Measurements from ENCODE around the gene OR4K15.
"Not testable (repeated sequence)": the region's sequence is repeated elsewhere in the genome, so short reads cannot be mapped to it uniquely, and the experiment has no call there.

OR4K15 gene, protein sequence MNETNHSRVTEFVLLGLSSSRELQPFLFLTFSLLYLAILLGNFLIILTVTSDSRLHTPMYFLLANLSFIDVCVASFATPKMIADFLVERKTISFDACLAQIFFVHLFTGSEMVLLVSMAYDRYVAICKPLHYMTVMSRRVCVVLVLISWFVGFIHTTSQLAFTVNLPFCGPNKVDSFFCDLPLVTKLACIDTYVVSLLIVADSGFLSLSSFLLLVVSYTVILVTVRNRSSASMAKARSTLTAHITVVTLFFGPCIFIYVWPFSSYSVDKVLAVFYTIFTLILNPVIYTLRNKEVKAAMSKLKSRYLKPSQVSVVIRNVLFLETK
- total RNA-seq, result 0 reads per million in 3 donors

- no peak for DNase-seq
- H3K4me1 ChIP-seq (ENCODE audit: control insufficient read depth, insufficient read depth, low read length, poor library complexity, severe bottlenecking), result no peaks in the 10 kb centered on the region
- H3K9me3 ChIP-seq (ENCODE audit: control insufficient read depth, low read length), result no peaks in the 10 kb centered on the region
- no peaks in the 10 kb centered on the region for H3K27me3 ChIP-seq (replicated peaks; ENCODE audit: control insufficient read depth, insufficient read depth, low read length, poor library complexity, severe bottlenecking)
- H3K27ac ChIP-seq (ENCODE audit: insufficient read depth, low read length, poor library complexity, severe bottlenecking), result no peak within 1 kb of the TSS
- no peaks in the 10 kb centered on the region for H3K36me3 ChIP-seq (ENCODE audit: control insufficient read depth, insufficient read depth, low read length)
- no peak within 1 kb of the TSS for H3K4me3 ChIP-seq (ENCODE audit: insufficient read depth, low read depth, low read length, poor library complexity, severe bottlenecking)
Measured at GRCh38 chr14:19975291-19975690, at the start of gene OR4K15. Gene OR4K15, plus strand, starts transcription at chr14:19975591. Its CDS starts 0 bp downstream, at chr14:19975591.

DNA sequence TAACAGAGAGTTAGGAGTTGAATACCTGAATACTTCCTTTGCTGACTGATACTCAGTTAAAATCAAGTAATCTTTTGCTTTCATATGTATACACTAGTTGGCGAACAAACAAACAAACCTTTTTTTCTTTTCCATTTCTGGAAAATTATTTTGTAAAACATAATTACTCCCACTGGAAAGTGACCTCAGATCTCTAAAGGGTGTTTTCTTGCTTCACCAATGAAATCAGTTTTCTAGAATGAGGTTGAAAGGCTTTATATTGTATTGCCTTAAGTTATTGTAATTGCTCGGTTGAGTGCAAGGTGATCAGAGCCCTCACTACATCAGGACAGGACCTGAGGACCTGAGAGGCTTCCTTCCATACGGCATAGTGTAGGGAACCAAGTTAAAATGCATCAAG is 44.8 kb upstream of the OR4K15 start, which contains the start of gene OR4K1:
TSS of gene OR4K1 (plus strand) at position 301 of the 400 bp plus-strand sequence. CDS start 4,750 bp downstream, outside the sequence.
- Histone ChIP-seq H3K4me3 (ENCODE audit: insufficient read depth, low read depth, low read length, poor library complexity, severe bottlenecking) (no peak within 1 kb of the TSS), H3K4me1 (ENCODE audit: control insufficient read depth, insufficient read depth, low read length, poor library complexity, severe bottlenecking) (no peaks in the 10 kb centered on the region), H3K27ac (ENCODE audit: insufficient read depth, low read length, poor library complexity, severe bottlenecking) (no peak within 1 kb of the TSS), H3K27me3 (replicated peaks; ENCODE audit: control insufficient read depth, insufficient read depth, low read length, poor library complexity, severe bottlenecking) (no peaks in the 10 kb centered on the region), H3K9me3 (ENCODE audit: control insufficient read depth, low read length) (no peaks in the 10 kb centered on the region), H3K36me3 (ENCODE audit: control insufficient read depth, insufficient read depth, low read length) (no peaks in the 10 kb centered on the region)
- no peak for DNase-seq

- no peaks in the 10 kb centered on the region for H3K27me3 ChIP-seq (replicated peaks; ENCODE audit: control insufficient read depth, insufficient read depth, low read length, poor library complexity, severe bottlenecking)
- no peaks in the 10 kb centered on the region for H3K36me3 ChIP-seq (ENCODE audit: control insufficient read depth, insufficient read depth, low read length)
- no peak overlapping the region for H3K4me3 ChIP-seq (ENCODE audit: insufficient read depth, low read depth, low read length, poor library complexity, severe bottlenecking)
- no peak overlapping the region for H3K27ac ChIP-seq (ENCODE audit: insufficient read depth, low read length, poor library complexity, severe bottlenecking)
- no peak for DNase-seq
- H3K4me1 ChIP-seq (ENCODE audit: control insufficient read depth, insufficient read depth, low read length, poor library complexity, severe bottlenecking), result no peaks in the 10 kb centered on the region
- H3K9me3 ChIP-seq (ENCODE audit: control insufficient read depth, low read length), result no peaks in the 10 kb centered on the region
Measured at GRCh38 chr14:19941668-19942067, 33.7 kb upstream of the OR4K15 start.

DNA sequence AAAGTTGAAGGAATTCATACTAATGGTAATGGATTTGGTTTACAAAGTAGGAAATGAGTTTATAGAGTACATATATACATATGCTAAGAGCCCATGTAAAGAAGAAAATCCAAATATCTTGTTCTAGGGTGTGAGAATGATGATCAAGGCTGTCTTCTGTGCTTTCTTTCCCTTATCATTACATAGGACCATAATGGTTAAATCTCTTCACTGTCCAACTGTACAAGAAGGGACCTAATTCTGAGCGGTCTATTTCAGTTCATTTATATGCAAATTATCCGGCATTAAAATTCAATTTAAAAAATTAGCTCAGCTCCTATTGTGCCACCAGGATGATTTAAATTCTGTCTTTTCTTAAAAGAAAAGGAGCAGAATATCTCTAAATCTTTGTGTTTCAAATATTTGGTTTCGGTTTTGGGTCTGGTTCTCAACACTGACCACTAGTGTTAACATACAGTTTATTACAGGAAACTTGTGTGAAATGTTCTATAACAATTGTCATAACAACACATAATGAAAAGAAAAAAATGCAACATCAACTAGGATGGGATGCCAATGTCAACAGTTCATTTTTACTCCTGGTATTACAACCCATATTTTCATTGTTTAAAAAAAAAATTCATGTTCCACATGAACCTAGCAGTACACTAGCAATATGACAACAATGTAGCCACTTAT is 27.8 kb upstream of the OR4K15 start:
- H3K36me3 ChIP-seq (ENCODE audit: control insufficient read depth, insufficient read depth, low read length), result no peaks in the 10 kb centered on the region
- H3K4me1 ChIP-seq (ENCODE audit: control insufficient read depth, insufficient read depth, low read length, poor library complexity, severe bottlenecking), result no peaks in the 10 kb centered on the region
- no peak overlapping the region for H3K27ac ChIP-seq (ENCODE audit: insufficient read depth, low read length, poor library complexity, severe bottlenecking)
- no peak for DNase-seq
- H3K9me3 ChIP-seq (ENCODE audit: control insufficient read depth, low read length), result no peaks in the 10 kb centered on the region
- no peak overlapping the region for H3K4me3 ChIP-seq (ENCODE audit: insufficient read depth, low read depth, low read length, poor library complexity, severe bottlenecking)
- H3K27me3 ChIP-seq (replicated peaks; ENCODE audit: control insufficient read depth, insufficient read depth, low read length, poor library complexity, severe bottlenecking), result no peaks in the 10 kb centered on the region

- no peaks in the 10 kb centered on the region for H3K27me3 ChIP-seq (replicated peaks; ENCODE audit: control insufficient read depth, insufficient read depth, low read length, poor library complexity, severe bottlenecking)
Measured at GRCh38 chr14:19949218-19949617, 26.2 kb upstream of the OR4K15 start.

DNA sequence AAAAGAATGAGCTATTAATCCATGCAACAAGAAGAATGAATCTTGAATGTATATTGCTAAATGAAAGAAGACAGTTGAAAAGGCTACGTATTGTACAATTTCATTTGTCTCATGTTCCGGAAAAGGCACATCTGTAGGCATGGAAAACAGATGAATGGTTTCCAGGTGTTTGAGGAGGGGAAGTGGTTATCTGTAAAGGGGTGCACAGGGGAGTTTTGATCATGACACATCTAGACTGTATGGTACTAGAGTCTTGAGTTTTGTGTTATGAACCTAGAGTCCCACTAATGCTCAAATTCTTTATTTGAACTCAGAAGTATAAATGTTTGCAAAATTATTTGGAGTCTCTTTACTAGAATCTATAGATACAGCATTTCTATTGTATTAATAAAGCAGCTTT is 5.7 kb upstream of the OR4K15 start:
- H3K36me3 ChIP-seq (ENCODE audit: control insufficient read depth, insufficient read depth, low read length); H3K27ac ChIP-seq (ENCODE audit: insufficient read depth, low read length, poor library complexity, severe bottlenecking); H3K9me3 ChIP-seq (ENCODE audit: control insufficient read depth, low read length); DNase-seq; H3K27me3 ChIP-seq (replicated peaks; ENCODE audit: control insufficient read depth, insufficient read depth, low read length, poor library complexity, severe bottlenecking); H3K4me1 ChIP-seq (ENCODE audit: control insufficient read depth, insufficient read depth, low read length, poor library complexity, severe bottlenecking); H3K4me3 ChIP-seq (ENCODE audit: insufficient read depth, low read depth, low read length, poor library complexity, severe bottlenecking): not testable (repeated sequence)

More at GRCh38 chr14:19949218-19949617, 26.2 kb upstream of the OR4K15 start:
- H3K27ac ChIP-seq (ENCODE audit: insufficient read depth, low read length, poor library complexity, severe bottlenecking), result no peak overlapping the region
- H3K4me3 ChIP-seq (ENCODE audit: insufficient read depth, low read depth, low read length, poor library complexity, severe bottlenecking), result no peak overlapping the region
- H3K4me1 ChIP-seq (ENCODE audit: control insufficient read depth, insufficient read depth, low read length, poor library complexity, severe bottlenecking), result no peaks in the 10 kb centered on the region
- no peaks in the 10 kb centered on the region for H3K36me3 ChIP-seq (ENCODE audit: control insufficient read depth, insufficient read depth, low read length)
- no peaks in the 10 kb centered on the region for H3K9me3 ChIP-seq (ENCODE audit: control insufficient read depth, low read length)
- no peak for DNase-seq

DNA sequence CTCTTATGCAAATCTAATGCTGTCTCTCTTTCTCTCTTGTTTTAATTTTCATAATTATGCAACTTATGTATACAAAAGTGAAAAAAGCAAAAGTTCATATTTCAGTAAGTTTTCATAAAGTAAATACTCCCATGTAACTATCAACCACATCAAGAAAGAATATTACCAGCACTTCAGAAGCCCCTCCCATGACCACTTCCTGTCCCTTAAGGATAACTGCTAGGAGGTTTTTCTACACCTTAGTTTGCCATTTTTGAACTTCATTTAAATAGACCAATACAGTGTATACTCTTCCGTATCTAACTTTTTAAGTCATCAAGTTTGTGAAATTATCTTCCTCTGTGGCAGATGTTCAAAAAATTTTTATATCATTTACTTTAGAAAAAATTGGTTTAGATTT is 547 bp upstream of the OR4K15 start:
- Histone ChIP-seq H3K4me1 (ENCODE audit: control insufficient read depth, insufficient read depth, low read length, poor library complexity, severe bottlenecking) (no peaks in the 10 kb centered on the region), H3K27ac (ENCODE audit: insufficient read depth, low read length, poor library complexity, severe bottlenecking) (no peak overlapping the region), H3K36me3 (ENCODE audit: control insufficient read depth, insufficient read depth, low read length) (no peaks in the 10 kb centered on the region), H3K9me3 (ENCODE audit: control insufficient read depth, low read length) (no peaks in the 10 kb centered on the region), H3K4me3 (ENCODE audit: insufficient read depth, low read depth, low read length, poor library complexity, severe bottlenecking) (no peak overlapping the region), H3K27me3 (replicated peaks; ENCODE audit: control insufficient read depth, insufficient read depth, low read length, poor library complexity, severe bottlenecking) (no peaks in the 10 kb centered on the region)
- DNase-seq, result peak in 1 of 3 donors; percentile 11

GRCh38 chr14:19993438-19993837 is 18.0 kb downstream of the OR4K15 start:
- H3K9me3 ChIP-seq (ENCODE audit: control insufficient read depth, low read length), result no peaks in the 10 kb centered on the region
- H3K36me3 ChIP-seq (ENCODE audit: control insufficient read depth, insufficient read depth, low read length), result no peaks in the 10 kb centered on the region

GRCh38 chr14:20001863-20002262 is 26.5 kb downstream of the OR4K15 start, which contains the start of gene OR4Q2:
Gene OR4Q2, plus strand, starts transcription at chr14:20002163.
- H3K9me3 ChIP-seq (ENCODE audit: control insufficient read depth, low read length), result no peaks in the 10 kb centered on the region
- no peak for DNase-seq
- H3K4me1 ChIP-seq (ENCODE audit: control insufficient read depth, insufficient read depth, low read length, poor library complexity, severe bottlenecking), result no peaks in the 10 kb centered on the region
- H3K4me3 ChIP-seq (ENCODE audit: insufficient read depth, low read depth, low read length, poor library complexity, severe bottlenecking), result no peak within 1 kb of the TSS
- no peaks in the 10 kb centered on the region for H3K36me3 ChIP-seq (ENCODE audit: control insufficient read depth, insufficient read depth, low read length)
- no peak within 1 kb of the TSS for H3K27ac ChIP-seq (ENCODE audit: insufficient read depth, low read length, poor library complexity, severe bottlenecking)
- no peaks in the 10 kb centered on the region for H3K27me3 ChIP-seq (replicated peaks; ENCODE audit: control insufficient read depth, insufficient read depth, low read length, poor library complexity, severe bottlenecking)

More at GRCh38 chr14:19993438-19993837, 18.0 kb downstream of the OR4K15 start:
- Histone ChIP-seq H3K4me3 (ENCODE audit: insufficient read depth, low read depth, low read length, poor library complexity, severe bottlenecking) (no peak overlapping the region), H3K27ac (ENCODE audit: insufficient read depth, low read length, poor library complexity, severe bottlenecking) (no peak overlapping the region), H3K27me3 (replicated peaks; ENCODE audit: control insufficient read depth, insufficient read depth, low read length, poor library complexity, severe bottlenecking) (no peaks in the 10 kb centered on the region), H3K4me1 (ENCODE audit: control insufficient read depth, insufficient read depth, low read length, poor library complexity, severe bottlenecking) (no peaks in the 10 kb centered on the region)
- no peak for DNase-seq

DNA sequence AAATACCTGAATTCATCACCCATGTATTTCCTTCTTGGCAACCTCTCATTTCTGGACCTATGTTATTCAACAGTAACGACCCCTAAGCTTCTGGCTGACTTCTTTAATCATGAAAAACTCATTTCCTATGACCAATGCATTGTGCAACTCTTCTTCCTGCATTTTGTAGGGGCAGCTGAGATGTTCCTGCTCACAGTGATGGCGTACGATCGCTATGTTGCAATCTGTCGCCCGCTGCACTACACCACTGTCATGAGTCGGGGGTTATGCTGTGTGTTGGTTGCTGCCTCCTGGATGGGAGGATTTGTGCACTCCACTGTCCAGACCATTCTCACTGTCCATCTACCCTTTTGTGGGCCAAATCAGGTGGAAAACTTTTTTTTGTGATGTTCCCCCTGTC is 26.9 kb downstream of the OR4K15 start:
- H3K9me3 ChIP-seq (ENCODE audit: control insufficient read depth, low read length), result no peaks in the 10 kb centered on the region
- H3K27me3 ChIP-seq (replicated peaks; ENCODE audit: control insufficient read depth, insufficient read depth, low read length, poor library complexity, severe bottlenecking), result no peaks in the 10 kb centered on the region
- H3K36me3 ChIP-seq (ENCODE audit: control insufficient read depth, insufficient read depth, low read length), result no peaks in the 10 kb centered on the region
- no peak overlapping the region for H3K27ac ChIP-seq (ENCODE audit: insufficient read depth, low read length, poor library complexity, severe bottlenecking)
- no peaks in the 10 kb centered on the region for H3K4me1 ChIP-seq (ENCODE audit: control insufficient read depth, insufficient read depth, low read length, poor library complexity, severe bottlenecking)
- H3K4me3 ChIP-seq (ENCODE audit: insufficient read depth, low read depth, low read length, poor library complexity, severe bottlenecking), result no peak overlapping the region
- no peak for DNase-seq

All from effector memory CD4-positive, alpha-beta T cell (primary cell).